SH-SY5Y (cell line): ENCODE results near the gene CPNE5.

Experiments
- GATA2 ChIP-seq: IDR thresholded peaks from 2 replicates; pipeline ENCODE4 v1.6.1; 2011; ENCODE audit warnings: mild to moderate bottlenecking, low read depth, low read length
- GATA3 ChIP-seq: IDR thresholded peaks from 2 replicates; pipeline ENCODE4 v1.6.1; 2011; ENCODE audit warnings: low read depth, mild to moderate bottlenecking, low read length, moderate library complexity

DNA sequence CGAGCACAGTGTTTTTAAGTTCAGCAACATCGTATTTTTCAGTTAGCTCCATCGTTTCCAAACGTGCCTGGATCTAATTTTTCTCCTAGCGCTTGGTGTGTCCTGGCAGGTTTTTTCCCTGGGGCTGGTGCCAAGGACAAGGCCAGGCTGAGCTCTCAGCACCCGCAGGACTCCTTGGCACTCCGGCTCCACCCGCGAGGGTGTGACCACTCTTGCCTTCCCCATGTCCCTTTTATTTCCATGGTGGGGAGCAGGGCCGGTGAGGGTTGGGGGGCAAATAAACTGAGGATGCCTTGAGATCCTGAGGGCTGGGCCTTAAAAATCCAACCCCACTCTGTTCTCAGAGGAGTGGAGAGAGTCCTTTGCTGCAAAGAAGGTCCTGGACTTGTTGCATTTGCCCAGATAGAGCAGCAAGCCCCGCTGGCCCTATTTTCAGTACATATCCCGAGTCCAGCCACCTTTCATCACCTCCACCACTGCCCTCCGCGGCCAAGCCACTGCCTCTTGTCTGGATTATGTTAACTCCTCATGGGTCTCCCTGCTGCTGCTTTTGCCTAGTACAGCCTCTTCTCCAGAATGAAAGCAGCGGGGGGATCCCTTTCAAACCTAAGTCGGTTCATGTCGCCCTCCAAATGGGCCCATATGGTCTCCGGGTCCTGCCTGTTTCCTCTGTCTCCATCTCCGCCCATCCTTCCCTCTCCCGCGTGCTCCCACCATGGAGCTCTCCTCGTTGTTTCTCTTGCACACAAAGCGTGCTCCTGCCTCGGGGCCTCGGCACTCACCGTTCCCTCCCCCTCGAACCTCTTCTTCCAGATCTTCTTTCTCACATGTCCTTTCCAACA is 146.2 kb downstream of the CPNE5 start:
- TF ChIP-seq GATA2 (no peak), GATA3 (no peak)
